ENCODE data around the gene LRIT3. TPM values are rescaled to one million over a fixed set of nuclear protein-coding genes. Genes with fewer than 3 reads are reported as not detected.

Gene LRIT3
- total RNA-seq, 1 donor, result under 0.01 TPM

DNA sequence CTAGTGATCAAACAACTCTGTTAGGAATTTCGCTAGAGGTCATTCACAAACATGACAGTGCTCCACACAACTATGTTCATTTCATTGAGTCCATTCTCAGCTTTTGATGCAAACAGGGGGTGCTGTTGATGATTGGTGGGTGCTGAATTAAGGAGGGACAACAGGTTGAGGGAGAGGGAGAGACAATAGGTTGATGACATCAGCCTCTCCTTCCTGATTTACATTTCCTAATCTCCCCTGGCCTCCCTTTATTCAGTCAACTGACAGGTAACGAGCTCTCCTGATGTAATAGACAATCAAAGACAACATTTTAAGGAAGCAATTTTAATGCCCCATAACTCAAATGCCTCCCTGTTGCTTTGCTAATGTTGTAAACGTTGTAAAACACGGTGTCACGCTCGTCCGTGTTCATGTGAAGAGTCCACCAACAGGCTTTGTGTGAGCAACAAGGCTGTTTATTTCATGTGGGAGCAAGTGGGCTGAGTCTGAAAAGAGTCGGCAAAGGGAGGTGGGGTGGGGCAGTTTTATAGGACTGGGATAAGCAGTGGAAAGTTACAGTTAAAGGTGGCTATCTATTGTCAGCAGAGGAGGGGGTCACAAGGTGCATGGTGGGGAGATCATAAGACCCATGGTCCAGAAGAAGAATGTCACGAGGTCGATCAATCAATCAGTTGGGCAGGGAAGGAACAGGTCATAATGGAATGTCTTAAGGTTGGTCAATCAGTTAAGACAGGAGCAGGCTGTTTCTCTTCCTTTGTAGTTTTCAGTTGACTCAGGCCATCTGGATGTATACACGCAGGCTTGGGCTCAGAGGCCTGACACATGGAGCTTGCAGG lies 37.1 kb upstream of the LRIT3 start:
- TF ChIP-seq, protein P1, sequence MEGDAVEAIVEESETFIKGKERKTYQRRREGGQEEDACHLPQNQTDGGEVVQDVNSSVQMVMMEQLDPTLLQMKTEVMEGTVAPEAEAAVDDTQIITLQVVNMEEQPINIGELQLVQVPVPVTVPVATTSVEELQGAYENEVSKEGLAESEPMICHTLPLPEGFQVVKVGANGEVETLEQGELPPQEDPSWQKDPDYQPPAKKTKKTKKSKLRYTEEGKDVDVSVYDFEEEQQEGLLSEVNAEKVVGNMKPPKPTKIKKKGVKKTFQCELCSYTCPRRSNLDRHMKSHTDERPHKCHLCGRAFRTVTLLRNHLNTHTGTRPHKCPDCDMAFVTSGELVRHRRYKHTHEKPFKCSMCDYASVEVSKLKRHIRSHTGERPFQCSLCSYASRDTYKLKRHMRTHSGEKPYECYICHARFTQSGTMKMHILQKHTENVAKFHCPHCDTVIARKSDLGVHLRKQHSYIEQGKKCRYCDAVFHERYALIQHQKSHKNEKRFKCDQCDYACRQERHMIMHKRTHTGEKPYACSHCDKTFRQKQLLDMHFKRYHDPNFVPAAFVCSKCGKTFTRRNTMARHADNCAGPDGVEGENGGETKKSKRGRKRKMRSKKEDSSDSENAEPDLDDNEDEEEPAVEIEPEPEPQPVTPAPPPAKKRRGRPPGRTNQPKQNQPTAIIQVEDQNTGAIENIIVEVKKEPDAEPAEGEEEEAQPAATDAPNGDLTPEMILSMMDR (IDR thresholded peaks at IDR 0.05; ENCODE audit: insufficient read depth, low read length), result no peak
- DNase-seq (ENCODE audit: low read depth), result no peak
- H3K4me3 ChIP-seq (ENCODE audit: low read depth, low read length), result no peak overlapping the region

DNA sequence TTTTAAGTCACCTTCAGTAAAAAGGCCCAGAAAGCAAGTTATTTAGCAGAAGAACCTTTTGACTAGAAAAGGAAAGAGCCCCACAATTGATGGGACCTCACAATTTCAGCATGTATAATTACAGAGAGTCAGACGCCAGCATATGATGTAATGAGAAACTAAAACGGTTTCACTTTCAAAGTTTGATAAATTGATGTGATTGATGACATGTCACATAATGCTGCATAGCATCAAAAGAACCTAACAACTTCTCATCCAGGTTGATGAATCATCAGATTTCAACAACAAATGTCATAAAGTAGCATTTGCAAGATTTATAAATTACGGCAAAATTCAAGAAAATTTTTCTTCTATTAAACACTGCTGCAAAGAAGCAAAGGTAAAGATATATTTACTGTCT lies 36.2 kb upstream of the LRIT3 start:
- no peak overlapping the region for H3K4me3 ChIP-seq (ENCODE audit: low read depth, low read length)
- DNase-seq (ENCODE audit: low read depth), result no peak
- TF ChIP-seq, protein P1 (IDR thresholded peaks at IDR 0.05; ENCODE audit: insufficient read depth, low read length), result no peak

DNA sequence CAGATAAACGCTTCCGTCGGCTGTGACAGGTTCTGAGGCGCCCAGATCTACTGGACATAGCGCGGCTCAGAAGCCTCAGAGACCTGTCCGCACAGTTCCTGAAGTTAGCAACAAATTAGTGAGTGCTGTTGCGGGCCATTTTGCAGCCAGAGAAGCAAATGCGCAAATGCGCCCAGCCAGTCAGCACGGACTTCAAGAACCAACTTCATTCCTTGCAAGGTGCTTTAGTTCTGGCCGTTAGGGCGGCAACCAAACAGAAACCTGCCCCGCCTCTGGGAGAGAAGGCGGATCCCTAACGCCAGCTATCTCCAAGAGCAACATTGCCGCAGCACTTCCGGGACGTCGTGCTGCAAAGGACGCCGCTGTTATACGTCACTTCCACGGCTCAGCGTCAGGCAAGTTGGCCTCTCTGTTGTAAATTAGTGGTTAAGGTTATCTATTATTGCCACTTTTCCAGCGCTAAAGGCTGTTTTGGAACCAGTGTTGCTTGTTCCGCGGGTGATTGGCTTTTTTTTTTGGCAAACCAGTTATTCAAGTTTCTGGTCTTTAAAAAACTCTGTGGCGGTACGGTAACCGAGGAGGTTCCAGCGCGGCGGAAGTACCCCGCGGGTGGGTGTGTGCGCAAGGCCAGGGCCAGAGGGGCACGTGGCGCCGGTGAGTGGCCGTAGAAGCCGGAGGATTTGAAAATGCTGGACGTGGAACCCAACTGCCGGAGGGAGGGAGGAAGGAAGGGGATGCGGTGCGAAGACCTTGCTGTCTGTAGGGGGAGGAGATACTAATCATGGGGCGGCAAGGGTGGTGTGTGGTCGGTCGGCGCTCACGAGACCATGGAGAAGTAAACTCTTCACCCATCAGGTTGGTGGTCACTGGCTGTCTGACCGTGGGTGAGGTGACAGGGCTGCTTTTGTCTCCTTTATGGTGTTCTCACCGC lies 32.5 kb upstream of the LRIT3 start, which contains the start of gene GAR1:
TSS of gene GAR1 (plus strand) at position 612 of the 931 bp plus-strand sequence. CDS start 403 bp downstream, outside the sequence.
- H3K4me3 ChIP-seq (ENCODE audit: low read depth, low read length), result peak within 1 kb of the TSS; percentile 99
- TF ChIP-seq, protein P1 (IDR thresholded peaks at IDR 0.05; ENCODE audit: insufficient read depth, low read length), result no peak
- peak; percentile 90 for DNase-seq (ENCODE audit: low read depth)

DNA sequence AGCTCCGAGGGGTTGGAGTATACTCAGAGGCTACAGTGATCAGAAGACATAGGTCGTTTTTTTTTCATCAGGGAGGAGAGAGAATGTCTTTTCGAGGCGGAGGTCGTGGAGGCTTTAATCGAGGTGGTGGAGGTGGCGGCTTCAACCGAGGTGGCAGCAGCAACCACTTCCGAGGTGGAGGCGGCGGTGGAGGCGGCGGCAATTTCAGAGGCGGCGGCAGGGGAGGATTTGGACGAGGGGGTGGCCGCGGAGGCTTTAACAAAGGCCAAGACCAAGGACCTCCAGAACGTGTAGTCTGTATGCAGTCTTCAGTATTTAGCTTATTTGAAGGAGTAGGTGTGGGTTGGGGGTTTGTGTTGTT lies 31.8 kb upstream of the LRIT3 start:
- TF ChIP-seq, protein P1 (IDR thresholded peaks at IDR 0.05; ENCODE audit: insufficient read depth, low read length), result no peak
- peak overlapping the region; percentile 99 for H3K4me3 ChIP-seq (ENCODE audit: low read depth, low read length)
- DNase-seq (ENCODE audit: low read depth), result no peak

DNA sequence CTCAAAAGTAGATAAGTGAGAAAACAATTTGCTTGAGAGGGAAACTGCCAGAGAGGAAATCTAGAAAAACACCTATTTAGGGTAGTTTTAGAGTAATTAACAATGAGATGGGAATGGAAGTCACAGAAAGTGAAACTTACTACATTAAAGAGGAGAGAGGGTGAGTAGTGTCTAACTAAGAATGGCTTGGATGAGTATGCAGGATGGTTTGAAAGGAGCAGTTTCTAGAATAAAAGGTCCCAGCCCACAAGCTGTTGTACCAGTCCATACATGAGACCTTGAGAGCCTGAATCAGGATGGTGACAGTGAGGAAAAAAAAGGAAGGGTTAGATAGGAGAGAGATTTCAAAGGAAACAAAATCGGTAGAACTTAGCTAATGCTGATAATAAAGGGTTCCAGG lies 31.0 kb upstream of the LRIT3 start:
- H3K4me3 ChIP-seq (ENCODE audit: low read depth, low read length), result peak overlapping the region; percentile 99
- TF ChIP-seq, protein P1 (IDR thresholded peaks at IDR 0.05; ENCODE audit: insufficient read depth, low read length), result no peak
- no peak for DNase-seq (ENCODE audit: low read depth)

DNA sequence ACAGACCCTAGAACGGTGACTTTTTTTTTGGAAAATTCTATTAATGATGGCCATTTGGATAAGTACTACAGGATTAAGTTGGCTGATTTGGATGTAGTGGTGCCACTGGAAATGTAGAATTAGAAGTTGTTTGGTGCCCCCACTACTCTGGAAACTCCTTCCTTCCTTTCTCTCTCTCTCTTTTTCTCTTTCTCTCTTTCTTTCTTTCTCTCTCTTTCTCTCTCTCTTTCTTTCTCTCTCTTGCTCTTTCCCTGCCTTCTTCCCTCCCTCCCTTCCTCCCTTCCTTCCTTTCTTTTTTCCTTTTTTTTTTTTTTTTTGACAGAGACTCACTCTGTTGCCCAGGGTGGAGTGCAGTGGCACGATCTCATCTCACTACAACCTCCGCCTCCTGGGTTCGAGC lies 29.6 kb upstream of the LRIT3 start:
- DNase-seq (ENCODE audit: low read depth), result no peak
- TF ChIP-seq, protein P1 (IDR thresholded peaks at IDR 0.05; ENCODE audit: insufficient read depth, low read length), result no peak
- no peak overlapping the region for H3K4me3 ChIP-seq (ENCODE audit: low read depth, low read length)
